MM.1S (cell line): ENCODE measurements around the gene NADK.

Source experiments
- CTCF ChIP-seq: fragments of 300-600 bp; sonication (generic); IDR thresholded peaks from 2 replicates; pipeline ENCODE4 v1.5.1; 2016; ENCODE audit warnings: antibody characterized with exemption, low read length, mixed read lengths
- EZH2 ChIP-seq: fragments of 300-600 bp; sonication (generic); optimal IDR thresholded peaks from 2 replicates; pipeline ENCODE3; 2017; ENCODE audit warnings: low read depth, mild to moderate bottlenecking, antibody characterized with exemption, low read length, mixed read lengths

GRCh38 chr1:1788646-1789431 is 10.6 kb upstream of the NADK start:
- TF ChIP-seq CTCF = peak; percentile 47
- no peak for TF ChIP-seq EZH2
